H7 (cell line): ENCODE results near the gene ARMC8. TPM values are rescaled to one million over a fixed set of nuclear protein-coding genes. Genes with fewer than 3 reads are reported as not detected.
"Not testable (repeated sequence)": the region's sequence is repeated elsewhere in the genome, so short reads cannot be mapped to it uniquely, and the experiment has no call there.

ENCODE experiments used
- DNase-seq: peaks from one replicate; pipeline ENCODE4 v3.0.0; 2012
- H3K27me3 ChIP-seq: 2 replicates; pipeline ENCODE4 v1.6.0; 2011; ENCODE audit warnings: mild to moderate bottlenecking, low read length; ENCODE audit not compliant: control insufficient read depth, insufficient read depth
- H3K36me3 ChIP-seq: replicated peaks from 2 replicates; pipeline ENCODE4 v1.5.1; 2011; ENCODE audit warnings: low read length; ENCODE audit not compliant: control insufficient read depth, insufficient read depth
- H3K4me3 ChIP-seq: 2 replicates; pipeline ENCODE4 v1.5.1; 2011; ENCODE audit warnings: low read depth, mild to moderate bottlenecking, control low read depth, low read length, moderate library complexity; ENCODE audit not compliant: insufficient read depth
- total RNA-seq: library from RNA; depleted of rRNA; stranded (reverse); fragments of >200 nt; shearing (Covaris generic); gene quantifications from 2 replicates; pipeline ENCODE4 v1.2.3, GENCODE V29; 2014; rRNA removed

The ARMC8 gene
- total RNA-seq: 43.2 and 46.0 TPM in 2 replicates

GRCh38 chr3:138187296-138188012 is at the start of gene ARMC8:
TSS of gene ARMC8 (plus strand) at chr3:138187301. CDS start at chr3:138187555, 254 bp downstream.
- Histone ChIP-seq H3K27me3 (peaks cover 6% of the 10 kb centered on the region; the same call in 1 of the 2 replicates), H3K4me3 (peak within 1 kb of the TSS; percentile 95), H3K36me3 (no peaks in the 10 kb centered on the region; the same call in 1 of the 2 replicates)
- DNase-seq: peak; percentile 83

- no peak for DNase-seq
- H3K36me3 ChIP-seq: no peaks in the 10 kb centered on the region
- no peaks in the 10 kb centered on the region for H3K27me3 ChIP-seq
- no peak overlapping the region for H3K4me3 ChIP-seq
Measured at GRCh38 chr3:138137861-138138260, 49.2 kb upstream of the ARMC8 start.

GRCh38 chr3:138139691-138140090 is 47.4 kb upstream of the ARMC8 start:
- Histone ChIP-seq H3K4me3 (no peak overlapping the region), H3K27me3 (no peaks in the 10 kb centered on the region), H3K36me3 (no peaks in the 10 kb centered on the region)
- no peak for DNase-seq

GRCh38 chr3:138140940-138141339 is 46.2 kb upstream of the ARMC8 start:
- no peaks in the 10 kb centered on the region for H3K27me3 ChIP-seq
- DNase-seq: no peak
- no peak overlapping the region for H3K4me3 ChIP-seq
- no peaks in the 10 kb centered on the region for H3K36me3 ChIP-seq

- not testable (repeated sequence) for DNase-seq, H3K4me3 ChIP-seq
Measured at GRCh38 chr3:138142181-138142580, 44.9 kb upstream of the ARMC8 start.

GRCh38 chr3:138148503-138148902 is 38.6 kb upstream of the ARMC8 start:
- H3K27me3 ChIP-seq: no peaks in the 10 kb centered on the region
- H3K36me3 ChIP-seq: no peaks in the 10 kb centered on the region
- H3K4me3 ChIP-seq: no peak overlapping the region
- DNase-seq: no peak

More at GRCh38 chr3:138142181-138142580, 44.9 kb upstream of the ARMC8 start:
- H3K36me3 ChIP-seq, H3K27me3 ChIP-seq: not testable (repeated sequence)

- Histone ChIP-seq H3K4me3 (no peak overlapping the region), H3K36me3 (no peaks in the 10 kb centered on the region)
- DNase-seq: no peak
Measured at GRCh38 chr3:138154534-138154933, 32.6 kb upstream of the ARMC8 start.

GRCh38 chr3:138157743-138158142 is 29.4 kb upstream of the ARMC8 start:
- H3K36me3 ChIP-seq: peaks cover 5% of the 10 kb centered on the region
- H3K27me3 ChIP-seq: no peaks in the 10 kb centered on the region
- no peak overlapping the region for H3K4me3 ChIP-seq
- no peak for DNase-seq

More at GRCh38 chr3:138154534-138154933, 32.6 kb upstream of the ARMC8 start:
- H3K27me3 ChIP-seq: no peaks in the 10 kb centered on the region

GRCh38 chr3:138165061-138165460 is 22.0 kb upstream of the ARMC8 start:
- no peak for DNase-seq
- Histone ChIP-seq H3K36me3 (peaks cover 14% of the 10 kb centered on the region), H3K27me3 (no peaks in the 10 kb centered on the region), H3K4me3 (no peak overlapping the region)

- no peak for DNase-seq
- Histone ChIP-seq H3K4me3 (no peak overlapping the region), H3K27me3 (no peaks in the 10 kb centered on the region)
Measured at GRCh38 chr3:138172625-138173024, 14.5 kb upstream of the ARMC8 start.

GRCh38 chr3:138173769-138174420 is 13.2 kb upstream of the ARMC8 start:
- Histone ChIP-seq H3K36me3 (peaks cover 4% of the 10 kb centered on the region), H3K27me3 (no peaks in the 10 kb centered on the region), H3K4me3 (peak overlapping the region; percentile 90)
- DNase-seq: peak; percentile 17

More at GRCh38 chr3:138172625-138173024, 14.5 kb upstream of the ARMC8 start:
- peaks cover 4% of the 10 kb centered on the region for H3K36me3 ChIP-seq

GRCh38 chr3:138174421-138175131 is 12.5 kb upstream of the ARMC8 start, which contains the start of gene DBR1:
TSS of gene DBR1 (minus strand) at chr3:138174921. CDS start at chr3:138174795, 126 bp downstream.
- Histone ChIP-seq H3K4me3 (peak within 1 kb of the TSS; percentile 90), H3K27me3 (no peaks in the 10 kb centered on the region), H3K36me3 (peaks cover 1% of the 10 kb centered on the region)
- DNase-seq: peak; percentile 77

- Histone ChIP-seq H3K4me3 (no peak overlapping the region), H3K27me3 (peaks cover 2% of the 10 kb centered on the region; the same call in 1 of the 2 replicates), H3K36me3 (no peaks in the 10 kb centered on the region)
- DNase-seq: peak; percentile 16
Measured at GRCh38 chr3:138180375-138181029, 6.6 kb upstream of the ARMC8 start.

GRCh38 chr3:138184994-138185393 is 2.1 kb upstream of the ARMC8 start:
- Histone ChIP-seq H3K27me3 (peaks cover 6% of the 10 kb centered on the region; the same call in 1 of the 2 replicates), H3K4me3 (no peak overlapping the region), H3K36me3 (no peaks in the 10 kb centered on the region; the same call in 1 of the 2 replicates)
- DNase-seq: no peak
